IMR-90 (cell line): ENCODE data around the gene ADGRV1. TPM values are rescaled to one million over a fixed set of nuclear protein-coding genes. Genes with fewer than 3 reads are reported as not detected.

Experiments used
- ATAC-seq: fragments of 200-7000 bp; cut with Tn5 transposase; 2 replicates; pipeline ENCODE4 v1.9.1; 2020; ENCODE audit warnings: low read depth, mild to moderate bottlenecking, moderate library complexity
- BruUV-seq: library from RNA; stranded (reverse); fragments of 400-500 nt; replicated peaks from 2 replicates; lab custom pipeline; 2021; lab: Mats Ljungman, UMichigan
- CTCF ChIA-PET: fragments of 300-600 bp; formaldehyde crosslinking; extraction: SDS; loops from one replicate; lab custom pipeline; 2021; ENCODE audit warnings: antibody characterized with exemption; lab: Yijun Ruan, JAX
- POLR2A ChIA-PET: fragments of 300-600 bp; sonication (Branson Sonifier 250); formaldehyde crosslinking; loops from one replicate; lab custom pipeline; 2022; ENCODE audit warnings: antibody characterized with exemption; ENCODE audit not compliant: unreplicated experiment; lab: Charles Lee
- DNase-seq: peaks from one replicate; pipeline ENCODE4 v3.0.0; 2013
- H2AFZ ChIP-seq: replicated peaks from 2 replicates; pipeline ENCODE3; 2013; ENCODE audit warnings: low read length, mild to moderate bottlenecking; ENCODE audit not compliant: poor library complexity
- H2AK5ac ChIP-seq: 2 replicates; pipeline ENCODE4 v1.6.1; 2013; ENCODE audit warnings: low read depth, low read length, inconsistent platforms
- H2AK9ac ChIP-seq: replicated peaks from 2 replicates; pipeline ENCODE3; 2013; ENCODE audit warnings: mild to moderate bottlenecking, low read depth, low read length, moderate library complexity; ENCODE audit not compliant: poor library complexity
- H2BK120ac ChIP-seq: 2 replicates; pipeline ENCODE4 v1.6.1; 2013; ENCODE audit warnings: low read depth, low read length, inconsistent platforms
- H2BK15ac ChIP-seq: 3 replicates; pipeline ENCODE4 v1.6.1; 2013; ENCODE audit warnings: low read depth, low read length, inconsistent platforms
- H2BK20ac ChIP-seq: 2 replicates; pipeline ENCODE4 v1.6.1; 2013; ENCODE audit warnings: low read depth, mild to moderate bottlenecking, inconsistent platforms, low read length, moderate library complexity
- H2BK5ac ChIP-seq: 2 replicates; pipeline ENCODE4 v1.6.1; 2013; ENCODE audit warnings: mild to moderate bottlenecking, low read depth, low read length, inconsistent platforms; ENCODE audit not compliant: poor library complexity, severe bottlenecking
- H3K14ac ChIP-seq: replicated peaks from 2 replicates; pipeline ENCODE4 v1.6.1; 2013; ENCODE audit warnings: low read depth, low read length, inconsistent platforms
- H3K18ac ChIP-seq: 2 replicates; pipeline ENCODE4 v1.6.1; 2013; ENCODE audit warnings: low read depth, low read length, control low read depth
- H3K23ac ChIP-seq: 2 replicates; pipeline ENCODE4 v1.6.1; 2013; ENCODE audit warnings: low read depth, low read length, inconsistent platforms
- H3K27ac ChIP-seq: 2 replicates; pipeline ENCODE4 v1.5.1; 2013; ENCODE audit warnings: mild to moderate bottlenecking, control low read depth, low read length; ENCODE audit not compliant: insufficient read depth
- H3K27me3 ChIP-seq: 2 replicates; pipeline ENCODE4 v1.6.1; 2013; ENCODE audit warnings: low read length; ENCODE audit not compliant: control insufficient read depth, insufficient read depth
- H3K36me3 ChIP-seq: 2 replicates; pipeline ENCODE4 v1.6.1; 2013; ENCODE audit warnings: low read length, mixed read lengths; ENCODE audit not compliant: control insufficient read depth, insufficient read depth
- H3K4ac ChIP-seq: 2 replicates; pipeline ENCODE4 v1.6.1; 2013; ENCODE audit warnings: low read depth, low read length, inconsistent platforms
- H3K4me1 ChIP-seq: 2 replicates; pipeline ENCODE4 v1.6.1; 2013; ENCODE audit warnings: low read length, mixed read lengths; ENCODE audit not compliant: control insufficient read depth, insufficient read depth
- H3K4me2 ChIP-seq: 2 replicates; pipeline ENCODE4 v1.6.1; 2013; ENCODE audit warnings: low read depth, mild to moderate bottlenecking, control low read depth, low read length, moderate library complexity
- H3K4me3 ChIP-seq: 2 replicates; pipeline ENCODE4 v1.5.1; 2013; ENCODE audit warnings: low read depth, mild to moderate bottlenecking, control low read depth, low read length, moderate library complexity; ENCODE audit not compliant: insufficient read depth
- H3K56ac ChIP-seq: 2 replicates; pipeline ENCODE4 v1.6.1; 2013; ENCODE audit warnings: low read length, inconsistent platforms; ENCODE audit not compliant: insufficient read depth; ENCODE audit errors: extremely low read depth
- H3K79me1 ChIP-seq, 2 experiments: 2 replicates each; pipeline ENCODE4 v1.6.1; 2013; ENCODE audit warnings: low read length in 2 of 2, inconsistent platforms in 1 of 2, low read depth in 1 of 2
- H3K9ac ChIP-seq: 2 replicates; pipeline ENCODE4 v1.6.1; 2013; ENCODE audit warnings: low read depth, low read length, control low read depth
- H3K9me1 ChIP-seq: 2 replicates; pipeline ENCODE4 v1.6.1; 2013; ENCODE audit warnings: low read length, inconsistent platforms; ENCODE audit not compliant: insufficient read depth
- H3K9me3 ChIP-seq: 2 replicates; pipeline ENCODE4 v1.6.1; 2013; ENCODE audit warnings: low read length; ENCODE audit not compliant: control insufficient read depth, insufficient read depth
- H4K20me1 ChIP-seq: 2 replicates; pipeline ENCODE4 v1.6.1; 2013; ENCODE audit warnings: low read length, inconsistent platforms; ENCODE audit not compliant: insufficient read depth
- H4K5ac ChIP-seq: 2 replicates; pipeline ENCODE4 v1.6.1; 2013; ENCODE audit warnings: mild to moderate bottlenecking, low read depth, low read length, control low read depth
- H4K8ac ChIP-seq, 2 experiments: 2 replicates each; pipeline ENCODE4 v1.6.1; 2013; ENCODE audit warnings: low read depth in 2 of 2, low read length in 2 of 2, control low read depth in 1 of 2, inconsistent platforms in 1 of 2
- H4K91ac ChIP-seq: 2 replicates; pipeline ENCODE4 v1.6.1; 2013; ENCODE audit warnings: low read depth, low read length, inconsistent platforms; ENCODE audit not compliant: insufficient read depth
- BHLHE40 ChIP-seq: fragments of 150-350 bp; IDR thresholded peaks from 2 replicates; pipeline ENCODE4 v1.6.1; 2016; ENCODE audit warnings: mild to moderate bottlenecking, low read depth, low read length
- CEBPB ChIP-seq: IDR thresholded peaks from 2 replicates; pipeline ENCODE4 v1.6.1; 2012; ENCODE audit warnings: low read depth, low read length, improper control_type of control experiment
- CHD1 ChIP-seq: IDR thresholded peaks from 2 replicates; pipeline ENCODE4 v1.6.1; 2012; ENCODE audit warnings: low read depth, low read length, improper control_type of control experiment
- CTCF ChIP-seq: conservative IDR thresholded peaks from 2 replicates; pipeline ENCODE4 v1.5.1; 2012; ENCODE audit warnings: mild to moderate bottlenecking, low read depth, low read length, improper control_type of control experiment
- ELK1 ChIP-seq: fragments of 150-350 bp; IDR thresholded peaks from 2 replicates; pipeline ENCODE4 v1.6.1; 2016; ENCODE audit warnings: low read depth, mild to moderate bottlenecking, low read length, moderate library complexity, borderline replicate concordance
- FOS ChIP-seq: fragments of 150-350 bp; IDR thresholded peaks from 2 replicates; pipeline ENCODE4 v1.6.1; 2016; ENCODE audit warnings: low read depth, low read length
- MAFK ChIP-seq: IDR thresholded peaks from 2 replicates; pipeline ENCODE4 v1.6.1; 2012; ENCODE audit warnings: low read depth, low read length, improper control_type of control experiment
- MAZ ChIP-seq: IDR thresholded peaks from 2 replicates; pipeline ENCODE4 v1.6.1; 2012; ENCODE audit warnings: low read depth, mild to moderate bottlenecking, low read length, improper control_type of control experiment, moderate library complexity, borderline replicate concordance
- MXI1 ChIP-seq: IDR thresholded peaks from 2 replicates; pipeline ENCODE4 v1.6.1; 2012; ENCODE audit warnings: low read depth, mild to moderate bottlenecking, low read length, moderate library complexity, borderline replicate concordance
- NFE2L2 ChIP-seq: fragments of 150-350 bp; IDR thresholded peaks from 2 replicates; pipeline ENCODE4 v1.6.1; 2016; ENCODE audit warnings: low read depth, mild to moderate bottlenecking, low read length
- POLR2A ChIP-seq: IDR thresholded peaks from 2 replicates; pipeline ENCODE4 v1.6.1; 2012; ENCODE audit warnings: mild to moderate bottlenecking, low read depth, low read length
- RAD21 ChIP-seq: IDR thresholded peaks from 2 replicates; pipeline ENCODE4 v1.6.1; 2012; ENCODE audit warnings: low read length, improper control_type of control experiment
- RCOR1 ChIP-seq: IDR thresholded peaks from 2 replicates; pipeline ENCODE4 v1.6.1; 2012; ENCODE audit warnings: mild to moderate bottlenecking, low read length, improper control_type of control experiment; ENCODE audit not compliant: insufficient replicate concordance
- RFX5 ChIP-seq: IDR thresholded peaks from 2 replicates; pipeline ENCODE4 v1.8.0; 2012; ENCODE audit warnings: low read depth, mild to moderate bottlenecking, low read length, moderate library complexity
- SMC3 ChIP-seq: fragments of 150-350 bp; IDR thresholded peaks from 2 replicates; pipeline ENCODE4 v1.6.1; 2016; ENCODE audit warnings: low read depth, mild to moderate bottlenecking, antibody characterized with exemption, low read length, moderate library complexity
- USF2 ChIP-seq: fragments of 150-350 bp; IDR thresholded peaks from 2 replicates; pipeline ENCODE4 v1.6.1; 2017; ENCODE audit warnings: mild to moderate bottlenecking, antibody characterized with exemption, low read length, low read depth
- dilution Hi-C: fragments of 300-500 bp; cut with HindIII; formaldehyde crosslinking; loops from one replicate; pipeline ENCODE4 v1.14.3; 2018; ENCODE audit warnings: low sequenced_read_pairs; ENCODE audit not compliant: unreplicated experiment
- in situ Hi-C: fragments of 300-500 bp; cut with MboI; formaldehyde crosslinking; loops from 3 replicates; pipeline ENCODE4 v1.14.3; 2019; ENCODE audit warnings: low sequenced_read_pairs, inconsistent platforms, mixed read lengths
- intact Hi-C: fragments of 100-400 bp; cut with micrococcal nuclease; formaldehyde crosslinking; loops from 2 replicates; pipeline ENCODE4 v1.10.0; 2022
- polyA plus RNA-seq, 3 experiments: library from polyadenylated mRNA; depleted of rRNA; stranded (reverse); fragments of >200 nt; gene quantifications; 2 replicates each; pipeline ENCODE4 v1.2.3, GENCODE V29; 2012; ENCODE audit warnings: low replicate concordance in 1 of 3
- total RNA-seq: library from RNA; depleted of rRNA; stranded (reverse); fragments of >200 nt; gene quantifications from 2 replicates; pipeline ENCODE4 v1.2.3, GENCODE V29; 2012

The ADGRV1 gene
- total and polyA plus RNA-seq, 2 of the 4 experiments (the other 2 are of a cell fraction), result under 0.01 TPM; not detected in 1

- H3K27me3 ChIP-seq, result no peaks in the 10 kb centered on the region
- no peak overlapping the region for H3K18ac ChIP-seq
- TF ChIP-seq MAZ (no peak), MAFK (no peak), RFX5 (no peak), RAD21 (no peak), FOS (no peak), ELK1 (no peak), BHLHE40 (no peak), CTCF (no peak), SMC3 (no peak), MXI1 (no peak), NFE2L2 (no peak), CHD1 (no peak), USF2 (no peak), RCOR1 (no peak), CEBPB (no peak), POLR2A (no peak)
- peaks cover 7% of the 10 kb centered on the region for H3K9me3 ChIP-seq
- H3K79me1 ChIP-seq, result no peaks in the 10 kb centered on the region
- ATAC-seq (no peak), DNase-seq (no peak)
- H3K4me3 ChIP-seq, result no peak overlapping the region
- dilution Hi-C loops (no loop called here), intact Hi-C loops (no loop called here), in situ Hi-C loops (no loop called here)
- POLR2A ChIA-PET, result no interaction called here
- no peaks in the 10 kb centered on the region for H4K20me1 ChIP-seq
- no peak overlapping the region for H2BK20ac ChIP-seq
- H2AFZ ChIP-seq, result no peak overlapping the region
- H4K8ac ChIP-seq, result no peak overlapping the region
- CTCF ChIA-PET, result no interaction called here
- H4K91ac ChIP-seq, result no peak overlapping the region
- BruUV-seq, result no TSS peak
- no peak overlapping the region for H3K4me2 ChIP-seq
- no peaks in the 10 kb centered on the region for H3K9me1 ChIP-seq
- H3K4me1 ChIP-seq, result no peaks in the 10 kb centered on the region
- H2AK9ac ChIP-seq, result no peak overlapping the region
- no peak overlapping the region for H4K5ac ChIP-seq
- no peak overlapping the region for H3K27ac ChIP-seq
- H3K9ac ChIP-seq, result no peak overlapping the region
- no peak overlapping the region for H3K14ac ChIP-seq
- H2BK5ac ChIP-seq, result no peak overlapping the region
- H3K23ac ChIP-seq, result no peak overlapping the region
- no peak overlapping the region for H3K4ac ChIP-seq
- no peak overlapping the region for H3K56ac ChIP-seq
- H2BK120ac ChIP-seq, result no peak overlapping the region
- no peak overlapping the region for H2AK5ac ChIP-seq
- no peaks in the 10 kb centered on the region for H3K36me3 ChIP-seq
- H2BK15ac ChIP-seq, result no peak overlapping the region
Measured at GRCh38 chr5:90994796-90995195, 436.2 kb downstream of the ADGRV1 start.
